IPS DF 19.7 (cell line): ENCODE measurements around the gene CDAN1.
A peak's percentile ranks its signal among the peaks of the same experiment; 100 is the strongest.
"Not testable (repeated sequence)": the region's sequence is repeated elsewhere in the genome, so short reads cannot be mapped to it uniquely, and the experiment has no call there.

Source experiments
- DNase-seq: peaks from one replicate; pipeline ENCODE4 v3.0.0-alpha.2; 2013; ENCODE audit warnings: low read depth, low spot score

The CDAN1 gene

DNA sequence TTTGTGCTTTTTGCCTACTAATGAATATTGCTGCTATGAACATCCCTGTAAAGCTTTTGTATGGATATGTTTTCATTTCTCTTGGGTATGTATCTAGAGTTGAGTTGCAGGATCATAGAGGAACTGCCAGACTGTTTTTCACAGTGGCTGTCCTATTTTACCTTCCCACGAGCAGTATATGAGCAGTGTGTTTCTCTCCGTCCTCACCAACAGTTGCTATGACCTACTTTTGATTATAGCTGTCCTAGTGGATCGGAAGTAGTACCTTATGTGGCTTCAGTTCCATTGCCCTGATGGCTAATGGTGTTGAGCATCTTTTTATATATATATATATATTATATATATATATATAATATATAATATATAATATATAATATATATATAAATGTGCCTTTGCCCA, 25.2 kb downstream of the CDAN1 start:
- no peak for DNase-seq

DNA sequence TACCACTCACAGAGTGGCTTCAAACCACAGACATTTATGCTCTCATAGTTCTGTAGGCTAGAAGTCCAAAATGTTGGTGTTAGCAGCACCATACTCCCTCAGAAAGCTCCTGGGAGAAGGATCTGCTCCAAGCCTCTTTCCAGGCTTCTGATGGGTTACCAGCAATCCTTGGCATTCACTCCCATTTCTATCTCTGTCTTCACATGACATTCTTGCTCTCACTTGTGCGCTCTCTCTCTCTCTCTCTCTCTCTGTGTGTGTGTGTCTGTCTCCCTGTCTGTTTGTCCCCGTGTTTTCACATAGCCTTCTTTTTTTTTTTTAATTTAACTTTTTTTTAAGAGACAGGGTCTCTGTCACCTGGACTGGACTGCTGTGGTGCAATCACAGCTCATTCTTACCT, 26.3 kb downstream of the CDAN1 start:
- DNase-seq = no peak

DNA sequence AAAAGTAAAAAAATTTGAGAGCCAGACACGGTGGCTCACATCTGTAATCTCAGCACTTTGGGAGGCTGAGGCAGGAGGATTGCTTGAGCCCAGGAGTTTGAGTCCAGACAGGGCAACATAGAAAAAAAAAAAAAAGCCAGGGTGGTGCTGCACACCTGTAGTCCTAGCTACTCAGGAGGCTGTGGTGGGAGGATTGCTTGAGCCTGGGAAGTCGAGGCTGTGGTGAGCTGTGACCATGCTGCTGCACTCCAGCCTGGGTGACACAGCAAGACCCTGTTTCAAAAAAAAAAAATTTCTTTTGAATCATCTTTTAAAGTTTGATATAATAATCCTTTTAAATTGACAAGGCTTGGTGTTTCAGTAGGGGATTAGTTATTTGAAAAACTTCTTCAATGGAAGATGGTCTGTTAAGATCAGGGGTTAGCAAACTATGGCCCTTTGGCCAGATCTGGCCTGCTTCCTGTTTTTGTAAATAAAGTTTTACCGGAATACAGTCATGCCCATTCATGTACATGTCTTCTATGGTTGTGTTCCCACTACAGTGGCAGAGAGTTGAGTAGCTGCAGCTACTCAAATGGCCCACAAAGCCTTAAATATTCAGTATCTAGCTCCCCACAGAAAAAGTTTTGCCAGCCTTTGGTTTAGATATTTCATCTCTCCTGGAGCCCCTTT, 28.9 kb downstream of the CDAN1 start:
- no peak for DNase-seq

DNA sequence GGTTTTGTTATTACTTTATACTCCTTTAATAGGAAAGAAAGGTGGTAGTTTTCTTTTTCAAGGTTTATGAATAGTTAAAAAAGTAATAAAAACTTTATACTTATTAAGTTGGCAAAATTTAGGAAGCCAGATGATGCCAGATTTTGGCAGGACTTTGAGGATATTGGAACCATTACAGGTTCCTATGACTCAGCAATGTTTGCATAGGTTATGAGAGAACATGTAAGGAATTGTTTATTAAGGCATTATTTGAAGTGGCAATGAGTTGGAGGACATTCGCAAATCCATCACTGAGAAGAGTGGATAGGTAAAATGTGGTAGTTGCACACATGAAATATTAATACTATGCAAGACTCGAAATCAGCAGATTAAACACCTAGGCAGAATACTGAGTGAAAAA, 29.9 kb downstream of the CDAN1 start:
- no peak for DNase-seq

DNA sequence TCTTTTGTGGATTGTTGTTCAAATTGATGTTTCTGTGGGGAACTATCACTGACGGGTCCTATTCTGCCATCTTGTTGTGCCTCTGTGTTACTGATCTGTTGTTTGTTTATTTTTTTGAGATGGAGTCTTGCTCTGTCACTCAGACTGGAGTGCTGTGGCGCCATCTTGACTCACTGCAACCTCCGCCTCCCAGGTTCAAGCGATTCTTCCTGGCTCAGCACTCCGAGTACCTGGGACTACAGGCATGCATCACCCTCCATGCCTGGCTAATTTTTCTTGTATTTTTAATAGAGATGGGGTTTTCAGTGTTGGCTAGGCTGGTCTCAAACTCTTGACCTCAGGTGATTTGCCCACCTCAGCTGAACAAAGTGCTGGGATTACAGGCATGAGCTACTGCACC, 31.6 kb downstream of the CDAN1 start:
- no peak for DNase-seq

DNA sequence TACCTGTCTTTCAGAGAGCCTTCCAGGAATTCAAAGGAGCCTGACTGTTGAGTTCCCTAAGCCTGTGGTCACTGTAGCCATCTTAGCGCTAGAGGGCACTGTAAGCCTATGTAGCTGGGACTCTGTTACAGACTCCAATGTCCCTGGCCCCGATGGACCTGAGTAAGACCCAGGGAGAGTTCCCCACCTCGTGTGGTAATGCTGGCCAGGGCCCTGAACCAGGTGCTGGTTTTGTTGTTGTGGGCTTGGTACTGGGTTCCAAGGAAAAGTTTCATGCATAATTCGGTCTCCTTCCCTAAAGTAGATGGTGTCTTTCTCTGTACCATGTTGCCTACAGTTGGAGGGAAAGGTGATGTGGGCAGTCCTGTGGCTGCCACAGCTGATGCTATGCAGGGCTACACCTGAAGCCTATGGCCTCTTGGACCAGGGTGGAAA, 32.4 kb downstream of the CDAN1 start:
- DNase-seq = peak; percentile 35

DNA sequence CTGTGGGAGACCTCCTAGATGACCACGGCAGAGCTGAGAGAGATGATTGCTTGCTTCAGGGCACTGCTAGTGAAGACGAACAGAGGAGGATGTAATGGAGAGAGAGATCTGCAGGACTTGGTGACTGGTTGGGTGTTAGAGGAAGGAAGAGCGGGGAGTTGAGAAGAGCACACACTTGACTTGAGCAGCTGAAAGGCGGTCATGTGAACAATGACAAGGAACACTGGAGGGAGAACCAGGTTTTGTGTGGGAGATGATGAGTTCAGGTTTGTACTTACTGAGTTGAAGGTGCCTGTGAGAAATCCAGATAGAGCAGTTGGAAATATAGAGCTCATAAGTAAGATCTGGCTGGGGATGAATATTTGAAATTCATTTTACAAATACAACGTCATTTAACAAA, 40.3 kb downstream of the CDAN1 start:
- no peak for DNase-seq

DNA sequence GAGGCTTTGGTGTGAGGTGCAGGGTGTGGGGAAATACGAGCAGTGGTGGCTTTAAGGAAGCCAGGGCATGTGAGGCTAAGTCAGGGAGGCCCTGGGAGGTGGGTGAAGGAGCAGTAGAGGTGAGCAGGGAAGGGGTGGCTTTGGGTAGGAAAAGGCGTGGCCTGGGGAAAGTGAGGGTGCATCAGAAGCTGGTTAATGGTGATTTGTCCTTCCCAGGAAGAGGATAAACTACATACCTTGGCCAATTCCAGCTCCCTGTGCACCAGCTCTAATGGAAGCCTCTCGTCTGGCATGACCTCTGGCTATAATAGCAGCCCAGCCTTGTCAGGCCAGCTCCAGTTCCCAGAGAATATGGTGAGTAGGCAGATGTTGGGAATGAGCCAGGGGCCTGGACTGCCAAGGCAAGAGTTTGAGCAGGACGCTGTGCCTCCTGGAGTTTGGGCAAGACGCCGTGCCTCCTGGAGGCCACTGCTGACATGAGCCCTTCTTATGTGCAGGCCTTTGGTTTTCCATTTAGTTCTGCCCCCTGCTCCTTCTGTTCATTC, 41.3 kb downstream of the CDAN1 start:
- DNase-seq = no peak

DNA sequence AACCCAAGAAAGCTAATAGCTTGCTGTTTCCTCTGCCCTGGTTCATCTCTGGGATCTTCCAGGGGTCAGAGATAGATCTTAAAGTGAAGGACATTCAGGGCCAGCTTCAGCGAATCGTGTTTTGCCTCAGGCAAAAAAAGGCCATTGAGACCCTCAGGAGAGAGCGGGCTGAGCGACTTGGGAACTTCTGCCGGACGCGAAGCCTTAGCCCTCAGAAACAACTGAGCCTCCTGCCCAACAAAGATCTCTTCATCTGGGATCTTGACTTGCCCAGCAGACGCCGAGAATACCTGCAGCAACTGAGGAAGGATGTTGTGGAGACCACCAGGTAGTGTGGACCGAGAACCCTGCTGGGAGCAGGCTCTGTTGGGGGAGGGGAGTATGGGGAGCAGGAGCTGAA, 42.5 kb downstream of the CDAN1 start:
- no peak for DNase-seq

DNA sequence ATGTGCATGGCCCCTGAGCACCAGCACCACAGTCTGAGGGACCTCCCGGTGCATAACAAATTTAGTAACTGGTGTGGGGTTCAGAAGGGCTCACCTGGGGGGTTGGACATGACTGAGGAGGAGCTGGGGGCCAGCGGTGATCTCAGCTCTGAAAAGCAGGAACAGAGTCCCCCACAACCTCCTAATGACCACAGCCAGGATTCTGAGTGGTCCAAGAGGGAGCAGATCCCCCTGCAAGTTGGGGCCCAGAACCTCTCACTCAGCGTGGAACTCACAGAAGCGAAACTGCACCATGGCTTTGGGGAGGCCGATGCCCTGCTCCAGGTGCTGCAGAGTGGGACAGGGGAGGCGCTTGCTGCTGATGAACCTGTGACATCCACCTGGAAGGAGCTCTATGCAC, 43.0 kb downstream of the CDAN1 start:
- no peak for DNase-seq

DNA sequence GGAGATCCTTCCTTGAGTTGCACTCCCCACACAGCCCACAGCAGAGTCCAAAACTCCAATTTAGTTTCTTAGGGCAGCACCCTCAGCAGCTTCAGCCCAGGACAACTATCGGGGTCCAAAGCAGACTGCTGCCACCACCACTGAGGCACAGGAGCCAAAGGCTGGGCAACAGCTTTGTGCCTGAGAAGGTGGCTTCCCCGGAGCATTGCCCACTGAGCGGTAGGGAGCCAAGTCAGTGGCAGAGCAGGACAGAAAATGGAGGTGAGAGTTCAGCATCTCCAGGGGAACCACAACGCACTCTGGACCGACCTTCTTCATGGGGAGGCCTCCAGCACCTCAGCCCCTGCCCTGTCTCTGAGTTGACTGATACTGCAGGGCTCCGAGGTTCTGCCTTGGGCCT, 43.4 kb downstream of the CDAN1 start:
- DNase-seq = no peak

DNA sequence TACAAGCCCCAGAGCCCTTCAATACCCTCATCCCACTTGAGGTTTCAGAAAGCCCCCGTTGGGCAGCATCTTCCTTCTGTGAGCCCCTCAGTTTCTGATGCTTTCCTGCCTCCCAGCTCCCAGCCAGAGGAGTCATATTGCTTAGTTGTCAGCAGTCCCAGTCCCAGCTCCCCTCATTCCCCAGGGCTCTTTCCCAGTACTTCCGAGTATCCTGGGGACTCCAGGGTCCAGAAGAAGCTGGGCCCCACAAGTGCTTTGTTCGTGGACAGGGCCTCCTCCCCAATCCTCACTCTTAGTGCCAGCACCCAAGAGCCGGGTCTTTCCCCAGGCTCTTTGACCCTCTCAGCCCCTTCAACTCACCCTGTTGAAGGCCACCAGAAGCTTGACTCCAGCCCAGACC, 43.9 kb downstream of the CDAN1 start:
- no peak for DNase-seq

DNA sequence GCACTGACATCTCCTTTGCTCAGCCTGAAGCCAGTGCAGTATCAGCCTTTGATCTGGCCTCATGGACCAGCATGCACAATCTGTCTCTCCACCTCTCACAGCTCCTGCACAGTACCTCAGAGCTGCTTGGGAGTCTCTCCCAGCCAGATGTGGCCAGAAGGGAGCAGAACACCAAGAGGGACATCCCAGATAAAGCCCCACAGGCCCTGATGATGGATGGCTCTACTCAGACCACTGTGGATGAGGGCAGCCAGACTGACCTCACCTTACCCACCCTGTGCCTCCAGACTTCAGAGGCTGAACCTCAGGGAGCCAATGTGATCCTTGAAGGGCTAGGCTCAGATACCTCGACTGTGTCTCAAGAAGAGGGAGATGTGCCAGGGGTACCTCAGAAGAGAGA, 44.4 kb downstream of the CDAN1 start:
- no peak for DNase-seq

DNA sequence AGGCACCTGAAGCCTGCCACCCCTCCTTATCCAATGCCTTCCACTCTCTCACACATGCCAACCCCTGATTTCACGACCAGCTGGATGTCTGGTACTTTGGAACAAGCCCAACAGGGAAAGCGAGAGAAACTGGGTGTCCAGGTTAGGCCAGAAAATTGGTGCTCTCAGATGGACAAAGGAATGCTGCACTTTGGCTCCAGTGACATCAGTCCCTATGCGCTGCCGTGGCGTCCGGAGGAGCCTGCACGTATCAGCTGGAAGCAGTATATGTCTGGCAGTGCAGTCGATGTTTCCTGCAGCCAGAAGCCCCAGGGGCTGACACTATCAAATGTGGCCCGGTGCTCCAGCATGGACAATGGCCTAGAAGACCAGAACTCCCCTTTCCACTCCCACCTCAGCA, 45.2 kb downstream of the CDAN1 start:
- no peak for DNase-seq

DNA sequence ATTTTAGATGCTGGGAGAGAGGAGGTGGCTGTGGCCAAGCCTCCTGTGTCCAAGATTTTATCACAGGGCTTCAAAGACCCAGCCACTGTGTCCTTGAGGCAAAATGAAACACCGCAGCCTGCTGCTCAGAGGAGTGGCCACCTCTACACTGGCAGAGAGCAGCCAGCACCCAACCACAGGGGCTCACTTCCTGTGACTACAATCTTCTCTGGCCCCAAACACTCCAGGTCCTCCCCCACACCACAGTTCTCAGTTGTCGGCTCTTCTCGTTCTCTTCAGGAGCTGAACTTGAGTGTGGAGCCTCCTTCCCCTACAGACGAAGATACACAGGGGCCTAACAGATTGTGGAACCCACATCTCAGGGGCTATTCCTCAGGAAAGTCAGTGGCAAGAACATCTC, 45.6 kb downstream of the CDAN1 start:
- DNase-seq = no peak

DNA sequence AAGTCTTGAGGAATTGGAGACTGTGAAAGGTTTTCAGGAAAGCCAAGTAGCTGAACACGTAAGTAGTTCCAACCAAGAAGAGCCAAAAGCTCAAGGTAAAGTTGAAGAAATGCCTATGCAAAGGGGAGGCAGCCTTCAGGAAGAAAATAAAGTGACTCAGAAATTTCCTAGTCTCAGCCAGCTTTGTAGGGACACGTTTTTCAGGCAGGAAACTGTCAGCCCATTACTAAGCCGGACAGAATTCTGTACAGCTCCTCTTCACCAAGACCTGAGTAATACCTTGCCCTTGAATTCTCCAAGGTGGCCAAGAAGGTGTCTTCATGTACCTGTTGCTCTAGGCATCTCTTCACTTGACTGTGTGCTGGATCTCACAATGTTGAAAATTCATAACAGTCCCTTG, 48.6 kb downstream of the CDAN1 start:
- DNase-seq = no peak

DNA sequence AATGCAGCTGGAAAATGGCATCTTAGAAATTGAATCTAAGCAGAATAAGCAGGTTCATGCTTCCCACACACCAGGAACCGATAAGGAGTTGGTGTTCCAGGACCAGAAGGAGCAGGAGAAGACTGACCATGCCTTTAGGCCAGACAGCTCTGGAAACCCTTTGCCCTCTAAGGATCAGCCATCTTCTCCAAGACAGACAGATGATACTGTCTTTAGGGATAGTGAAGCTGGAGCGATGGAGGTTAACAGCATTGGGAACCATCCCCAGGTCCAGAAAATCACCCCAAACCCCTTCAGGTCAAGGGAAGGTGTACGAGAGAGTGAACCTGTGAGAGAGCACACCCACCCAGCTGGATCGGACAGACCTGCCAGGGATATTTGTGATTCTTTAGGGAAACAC, 49.2 kb downstream of the CDAN1 start:
- no peak for DNase-seq

DNA sequence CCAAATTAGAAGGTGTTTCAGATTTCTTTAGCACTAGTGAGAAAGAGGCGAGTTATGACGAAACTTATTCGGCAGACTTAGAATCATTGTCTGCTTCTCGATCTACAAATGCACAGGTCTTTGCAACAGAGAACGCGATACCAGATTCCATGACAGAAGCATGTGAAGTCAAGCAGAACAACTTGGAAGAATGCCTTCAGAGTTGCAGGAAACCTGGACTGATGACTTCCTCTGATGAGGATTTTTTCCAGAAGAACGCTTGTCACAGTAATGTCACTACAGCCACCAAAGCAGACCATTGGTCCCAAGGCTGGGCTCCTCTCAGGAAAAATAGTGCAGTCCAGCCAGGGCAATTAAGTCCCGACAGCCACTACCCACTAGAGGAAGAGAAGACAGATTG, 50.6 kb downstream of the CDAN1 start:
- DNase-seq = no peak

DNA sequence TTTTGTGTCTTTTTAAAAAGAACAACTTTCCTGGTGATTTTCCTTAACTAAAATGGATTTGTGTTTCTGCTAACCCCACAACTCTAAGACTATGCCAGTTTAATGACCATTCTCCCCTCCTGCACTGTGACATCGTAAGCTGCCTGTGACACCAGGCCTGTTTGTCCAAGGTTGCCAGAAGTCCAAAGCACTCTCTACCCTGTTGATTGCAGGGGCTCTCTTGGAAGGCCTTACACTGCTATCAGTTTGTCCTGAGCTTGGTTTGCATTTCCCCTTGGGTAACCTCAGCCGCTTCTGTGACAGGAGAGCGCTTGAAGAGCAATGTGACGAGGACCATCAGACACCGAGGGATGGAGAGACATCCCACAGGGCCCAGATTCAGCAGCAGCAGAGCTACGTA, 55.8 kb downstream of the CDAN1 start:
- no peak for DNase-seq

DNA sequence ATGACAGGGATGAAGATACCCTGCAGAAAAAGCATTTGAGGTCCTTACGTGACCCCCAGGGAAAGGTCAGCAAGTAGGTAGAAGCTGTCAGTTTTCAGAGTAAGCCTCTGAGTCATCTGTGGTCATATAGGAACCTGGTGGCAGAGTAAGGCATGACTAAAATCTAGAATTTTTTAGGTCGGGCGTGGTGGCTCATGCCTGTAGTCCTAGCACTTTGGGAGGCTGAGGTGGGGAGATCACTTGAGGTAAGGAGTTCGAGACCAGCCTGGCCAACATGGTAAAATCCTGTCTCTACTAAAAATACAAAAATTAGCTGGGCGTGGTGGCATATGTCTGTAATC, 56.8 kb downstream of the CDAN1 start:
- not testable (repeated sequence) for DNase-seq

DNA sequence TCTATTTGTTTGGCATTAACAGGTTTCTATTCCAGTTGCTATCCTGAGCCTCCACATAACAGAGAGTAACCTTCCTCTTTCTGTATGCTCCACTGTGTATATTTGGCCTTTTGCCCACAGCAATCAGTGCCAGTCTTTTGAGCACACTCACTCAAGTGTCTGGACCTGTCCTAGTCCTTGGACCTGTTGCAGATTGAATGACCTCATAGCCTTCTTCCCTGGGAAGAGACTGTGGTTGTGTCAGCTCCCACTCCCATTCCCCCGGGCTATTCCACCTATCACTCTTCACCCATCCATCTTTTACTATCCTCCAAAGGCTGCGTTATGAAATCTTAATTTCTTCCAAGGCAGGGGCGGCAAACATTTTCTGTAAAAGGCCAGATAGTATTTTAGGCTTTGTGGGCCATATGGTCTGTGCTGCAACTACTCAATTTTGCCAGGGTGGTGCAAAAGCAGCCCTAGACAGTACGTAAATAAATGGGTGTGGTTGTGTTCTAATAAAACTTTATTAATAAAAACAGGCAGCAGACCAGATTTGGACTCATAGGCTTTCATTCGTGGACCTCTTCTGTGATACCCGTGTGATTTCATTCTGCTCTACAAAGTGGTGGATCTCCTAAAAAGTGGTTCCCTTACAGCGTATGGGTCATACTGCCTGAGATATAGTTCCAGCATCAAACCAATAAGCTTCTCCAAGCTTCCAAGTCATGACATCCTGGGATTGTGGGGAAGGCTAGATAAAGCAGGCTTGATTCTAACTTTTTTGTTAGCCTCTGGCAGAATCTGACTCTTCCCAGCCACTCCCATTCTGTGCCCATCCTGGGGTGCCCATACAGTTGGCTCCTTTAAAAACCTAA, 57.4 kb downstream of the CDAN1 start:
- no peak for DNase-seq

DNA sequence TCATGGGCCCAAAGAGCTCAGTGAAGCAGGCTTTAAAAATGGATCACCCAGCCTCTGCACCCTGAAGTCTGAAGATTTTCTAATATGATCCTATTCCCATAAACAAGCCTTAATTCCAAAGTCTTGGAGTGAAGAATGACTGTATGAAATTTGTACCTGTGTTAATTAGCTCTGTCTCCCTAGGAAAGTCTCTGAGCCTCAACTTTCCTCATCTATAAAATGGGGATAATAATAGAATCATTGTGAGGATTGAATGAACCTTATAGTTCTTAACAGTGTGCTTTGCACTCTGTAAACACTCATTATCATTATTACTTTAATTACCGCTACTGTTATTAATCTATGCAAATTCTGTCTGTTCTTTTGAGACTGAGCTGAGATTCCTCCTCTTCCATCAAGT, 61.9 kb downstream of the CDAN1 start:
- DNase-seq = no peak

DNA sequence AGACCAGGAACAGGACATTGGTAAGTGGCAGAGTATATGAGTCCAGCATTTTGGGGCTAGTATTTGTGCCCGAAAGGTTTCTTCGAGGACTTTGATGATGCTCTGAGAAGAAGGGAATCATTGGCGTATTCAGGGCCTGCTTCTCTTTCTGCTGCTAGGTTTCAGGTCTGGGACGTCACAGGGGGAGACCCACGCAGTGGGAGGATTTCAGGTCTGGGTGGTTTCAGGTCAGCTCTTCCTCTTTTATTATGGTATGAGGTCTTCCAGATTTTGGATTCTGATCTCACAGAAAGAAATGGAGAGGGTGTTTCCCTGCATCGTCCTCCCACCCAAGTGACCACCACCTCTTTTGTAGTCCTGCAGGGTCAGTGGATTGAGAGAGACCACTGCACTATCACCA, 62.5 kb downstream of the CDAN1 start:
- no peak for DNase-seq
